Tibial nerve (tissue), 3 donors: ENCODE results near the gene BCKDHB.

Source experiments
- CTCF ChIP-seq, 5 experiments: fragments of 200-600 bp in 3 of 5; fragments of 450-650 bp in 2 of 5; sonication (generic) in 3 of 5; IDR thresholded peaks; one replicate each; pipeline ENCODE4 v1.5.1; 2016 to 2019; ENCODE audit warnings: antibody characterized with exemption in 5 of 5, mild to moderate bottlenecking in 3 of 5, moderate library complexity in 2 of 5
- POLR2A ChIP-seq, 2 donors: fragments of 450-650 bp; IDR thresholded peaks; one replicate each; pipeline ENCODE4 v1.6.1; 2017; ENCODE audit warnings: antibody characterized with exemption in 2 of 2, mild to moderate bottlenecking in 2 of 2, moderate library complexity in 2 of 2

GRCh38 chr6:80165143-80165542 is 58.7 kb downstream of the BCKDHB start:
- TF ChIP-seq CTCF (IDR thresholded peaks at IDR 0.05), result no peak
- TF ChIP-seq POLR2A (IDR thresholded peaks at IDR 0.05), result no peak
